Loucy (cell line): ENCODE measurements around the gene SCRN3.
"Not testable (repeated sequence)": the region's sequence is repeated elsewhere in the genome, so short reads cannot be mapped to it uniquely, and the experiment has no call there.

ENCODE experiments used
- CTCF ChIP-seq: fragments of 200-600 bp; sonication (generic); conservative IDR thresholded peaks from 2 replicates; pipeline ENCODE4 v1.5.1; 2014; ENCODE audit warnings: mild to moderate bottlenecking, antibody characterized with exemption, low read length
- EZH2phosphoT487 ChIP-seq: fragments of 200-600 bp; IDR thresholded peaks from 2 replicates; pipeline ENCODE4 v1.6.1; 2018; ENCODE audit warnings: antibody characterized with exemption, mild to moderate bottlenecking, moderate library complexity, borderline replicate concordance

GRCh38 chr2:174410039-174410438 lies 14.5 kb downstream of the SCRN3 start:
- not testable (repeated sequence) for TF ChIP-seq CTCF, EZH2phosphoT487
